Gastroesophageal sphincter (tissue), 3 donors: ENCODE results near the gene EVPL.

Source experiments
- POLR2AphosphoS5 ChIP-seq: sonication (generic); formaldehyde crosslinking; IDR thresholded peaks from one replicate; pipeline ENCODE4 v1.6.1; 2017; ENCODE audit warnings: antibody characterized with exemption
- TF ChIP-seq, protein P1 (sequence below), 4 experiments: fragments of 200-600 bp in 2 of 4; fragments of 450-650 bp in 2 of 4; sonication (generic) in 1 of 4; IDR thresholded peaks; one replicate each; pipeline ENCODE4 v1.5.1; 2017 to 2019; ENCODE audit warnings: antibody characterized with exemption in 4 of 4, mild to moderate bottlenecking in 2 of 4, moderate library complexity in 2 of 4

DNA sequence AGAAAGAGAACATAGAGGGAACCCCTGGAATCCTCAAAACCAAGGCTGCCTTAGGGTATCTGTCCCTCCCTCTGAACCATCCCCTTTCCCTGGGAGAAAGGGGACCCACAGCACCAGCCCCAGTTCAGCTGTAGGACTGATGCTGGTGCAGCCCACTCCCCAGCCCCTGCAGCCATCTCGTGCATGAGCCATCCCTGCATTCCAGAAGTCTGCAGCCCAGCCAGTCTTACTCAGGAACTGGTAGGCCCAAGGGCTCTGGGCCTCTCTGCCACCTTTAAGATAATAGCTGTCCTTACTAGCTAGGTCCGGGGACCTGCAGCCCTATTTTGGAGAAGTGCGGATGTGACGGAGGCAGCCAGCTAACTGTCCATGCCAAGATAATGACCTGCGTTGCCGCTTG lies 6.0 kb upstream of the EVPL start:
- TF ChIP-seq, protein P1, sequence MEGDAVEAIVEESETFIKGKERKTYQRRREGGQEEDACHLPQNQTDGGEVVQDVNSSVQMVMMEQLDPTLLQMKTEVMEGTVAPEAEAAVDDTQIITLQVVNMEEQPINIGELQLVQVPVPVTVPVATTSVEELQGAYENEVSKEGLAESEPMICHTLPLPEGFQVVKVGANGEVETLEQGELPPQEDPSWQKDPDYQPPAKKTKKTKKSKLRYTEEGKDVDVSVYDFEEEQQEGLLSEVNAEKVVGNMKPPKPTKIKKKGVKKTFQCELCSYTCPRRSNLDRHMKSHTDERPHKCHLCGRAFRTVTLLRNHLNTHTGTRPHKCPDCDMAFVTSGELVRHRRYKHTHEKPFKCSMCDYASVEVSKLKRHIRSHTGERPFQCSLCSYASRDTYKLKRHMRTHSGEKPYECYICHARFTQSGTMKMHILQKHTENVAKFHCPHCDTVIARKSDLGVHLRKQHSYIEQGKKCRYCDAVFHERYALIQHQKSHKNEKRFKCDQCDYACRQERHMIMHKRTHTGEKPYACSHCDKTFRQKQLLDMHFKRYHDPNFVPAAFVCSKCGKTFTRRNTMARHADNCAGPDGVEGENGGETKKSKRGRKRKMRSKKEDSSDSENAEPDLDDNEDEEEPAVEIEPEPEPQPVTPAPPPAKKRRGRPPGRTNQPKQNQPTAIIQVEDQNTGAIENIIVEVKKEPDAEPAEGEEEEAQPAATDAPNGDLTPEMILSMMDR (IDR thresholded peaks at IDR 0.05): no peak
- no peak for TF ChIP-seq POLR2AphosphoS5
